Measurements from ENCODE around the gene MRPL23. TPM values are rescaled to one million over a fixed set of nuclear protein-coding genes. Genes with fewer than 3 reads are reported as not detected.

The MRPL23 gene
- total RNA-seq, 4 donors from 2014 or later = 128 to 231 (median 155) TPM

DNA sequence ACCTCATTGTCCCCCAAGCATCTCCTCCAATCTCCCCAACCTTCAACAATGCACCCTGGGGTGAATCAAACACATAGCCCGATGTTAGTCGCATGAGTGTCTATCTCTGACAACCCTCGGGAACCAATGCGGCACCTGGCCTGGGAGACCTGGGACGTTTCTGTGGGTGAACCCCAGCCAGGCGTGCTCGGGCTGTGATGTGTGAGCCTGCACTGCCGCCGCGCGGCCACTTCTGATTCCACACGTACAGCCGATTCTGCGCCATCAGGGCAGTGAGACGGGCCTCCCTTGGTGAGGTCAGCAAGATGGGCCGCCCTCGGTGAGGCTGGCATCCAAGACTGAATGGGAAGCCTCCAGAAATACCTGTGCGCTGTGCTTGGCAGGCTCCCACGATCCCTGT, 55.7 kb downstream of the MRPL23 start:
- no peak overlapping the region for H3K4me3 ChIP-seq
- WGBS, 2 donors = no CpG with 5 or more reads among the region's 19 CpGs
- H3K27me3 ChIP-seq = no peaks in the 10 kb centered on the region
- H3K27ac ChIP-seq = no peak overlapping the region
- intact Hi-C loops (cut with DNase I) = no loop called here
- no peak for DNase-seq
- H3K36me3 ChIP-seq = no peaks in the 10 kb centered on the region
- TF ChIP-seq, protein P1, sequence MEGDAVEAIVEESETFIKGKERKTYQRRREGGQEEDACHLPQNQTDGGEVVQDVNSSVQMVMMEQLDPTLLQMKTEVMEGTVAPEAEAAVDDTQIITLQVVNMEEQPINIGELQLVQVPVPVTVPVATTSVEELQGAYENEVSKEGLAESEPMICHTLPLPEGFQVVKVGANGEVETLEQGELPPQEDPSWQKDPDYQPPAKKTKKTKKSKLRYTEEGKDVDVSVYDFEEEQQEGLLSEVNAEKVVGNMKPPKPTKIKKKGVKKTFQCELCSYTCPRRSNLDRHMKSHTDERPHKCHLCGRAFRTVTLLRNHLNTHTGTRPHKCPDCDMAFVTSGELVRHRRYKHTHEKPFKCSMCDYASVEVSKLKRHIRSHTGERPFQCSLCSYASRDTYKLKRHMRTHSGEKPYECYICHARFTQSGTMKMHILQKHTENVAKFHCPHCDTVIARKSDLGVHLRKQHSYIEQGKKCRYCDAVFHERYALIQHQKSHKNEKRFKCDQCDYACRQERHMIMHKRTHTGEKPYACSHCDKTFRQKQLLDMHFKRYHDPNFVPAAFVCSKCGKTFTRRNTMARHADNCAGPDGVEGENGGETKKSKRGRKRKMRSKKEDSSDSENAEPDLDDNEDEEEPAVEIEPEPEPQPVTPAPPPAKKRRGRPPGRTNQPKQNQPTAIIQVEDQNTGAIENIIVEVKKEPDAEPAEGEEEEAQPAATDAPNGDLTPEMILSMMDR (IDR thresholded peaks at IDR 0.05) = no peak
- TF ChIP-seq POLR2A (IDR thresholded peaks at IDR 0.05) = no peak
- H3K4me1 ChIP-seq = no peaks in the 10 kb centered on the region
- no peaks in the 10 kb centered on the region for H3K9me3 ChIP-seq

GRCh38 chr11:2004466-2004865, 57.3 kb downstream of the MRPL23 start:
- Histone ChIP-seq H3K4me1 (no peaks in the 10 kb centered on the region), H3K36me3 (no peaks in the 10 kb centered on the region)
- WGBS, 2 donors = no CpG with 5 or more reads among the region's 13 CpGs

More at GRCh38 chr11:2004466-2004865, 57.3 kb downstream of the MRPL23 start:
- Histone ChIP-seq H3K9me3 (no peaks in the 10 kb centered on the region), H3K27me3 (no peaks in the 10 kb centered on the region), H3K27ac (no peak overlapping the region), H3K4me3 (no peak overlapping the region)
- TF ChIP-seq, protein P1 (IDR thresholded peaks at IDR 0.05) = no peak
- no peak for TF ChIP-seq POLR2A (IDR thresholded peaks at IDR 0.05)
- DNase-seq = no peak
- intact Hi-C loops (cut with DNase I) = no loop called here

Small RNA genes within 50 kb of the gene (small RNA-seq; reads per million reads assigned to genes)
- 0 reads per million in 4 donors for gene RF01972
- gene RF01973 = 0 reads per million in 4 donors

Other genes with a start within 250 kb of the MRPL23 start
- 1 to 10 TPM in 3 of 4 donors, under 1 TPM in 1; 0.88 to 6.3 (median 2.4) TPM for gene IFITM10, start 196.7 kb upstream of the MRPL23 start, total RNA-seq
- gene CTSD, start 183.4 kb upstream of the MRPL23 start, total RNA-seq = 100 to 1,000 TPM; 369 to 649 (median 567) TPM
- gene SYT8, start 112.3 kb upstream of the MRPL23 start, total RNA-seq = 100 to 1,000 TPM in 1 of 4 donors, 10 to 100 TPM in 3; 28.7 to 110 (median 69.3) TPM
- gene TNNI2, start 108.4 kb upstream of the MRPL23 start, total RNA-seq = 10 to 100 TPM in 3 of 4 donors, not detected in 1; 14.7 to 23.8 (median 15.0) TPM
- 10 to 100 TPM; 23.3 to 75.9 (median 46.4) TPM for gene LSP1, start 94.2 kb upstream of the MRPL23 start, total RNA-seq
- not detected for gene PRR33, start 55.4 kb upstream of the MRPL23 start, total RNA-seq
- 1 to 10 TPM in 2 of 4 donors, under 1 TPM in 1, not detected in 1; 0.76 to 3.1 (median 1.6) TPM for gene TNNT3, start 27.6 kb upstream of the MRPL23 start, total RNA-seq
- gene H19, start 50.5 kb downstream of the MRPL23 start, total RNA-seq = 100 to 1,000 TPM in 1 of 4 donors, 10 to 100 TPM in 2, 1 to 10 TPM in 1; 4.7 to 121 (median 47.8) TPM
- gene IGF2, start 192.1 kb downstream of the MRPL23 start, total RNA-seq = 10 to 100 TPM in 1 of 4 donors, 1 to 10 TPM in 2, under 1 TPM in 1; 0.76 to 35.3 (median 2.8) TPM
- not detected for gene INS, start 213.9 kb downstream of the MRPL23 start, total RNA-seq
- under 1 TPM in 2 of 4 donors, not detected in 2; 0.34 to 0.76 TPM for gene TH, start 224.5 kb downstream of the MRPL23 start, total RNA-seq